HEK293T (cell line): Measurements from ENCODE around the gene MMP11.

Experiments
- BHLHE40 ChIP-seq: fragments of 450-650 bp; IDR thresholded peaks from 2 replicates; pipeline ENCODE4 v1.6.1; 2016; ENCODE audit warnings: mild to moderate bottlenecking, moderate library complexity, borderline replicate concordance
- CTBP1 ChIP-seq: fragments of 450-650 bp; IDR thresholded peaks from 2 replicates; pipeline ENCODE4 v1.6.1; 2016; ENCODE audit warnings: borderline replicate concordance
- ELF4 ChIP-seq: fragments of 450-650 bp; IDR thresholded peaks from 2 replicates; pipeline ENCODE4 v1.6.1; 2017; ENCODE audit warnings: antibody characterized with exemption
- FOXA1 ChIP-seq: fragments of 450-650 bp; IDR thresholded peaks from 2 replicates; pipeline ENCODE4 v1.6.1; 2016; ENCODE audit warnings: mild to moderate bottlenecking
- FOXK2 ChIP-seq: fragments of 450-650 bp; IDR thresholded peaks from 2 replicates; pipeline ENCODE4 v1.6.1; 2016; ENCODE audit warnings: mild to moderate bottlenecking
- FOXM1 ChIP-seq: fragments of 450-650 bp; IDR thresholded peaks from 2 replicates; pipeline ENCODE4 v1.6.1; 2017; ENCODE audit warnings: mild to moderate bottlenecking, borderline replicate concordance
- HDGF ChIP-seq: fragments of 450-650 bp; IDR thresholded peaks from 2 replicates; pipeline ENCODE4 v1.6.1; 2017; ENCODE audit warnings: antibody characterized with exemption, borderline replicate concordance
- L3MBTL2 ChIP-seq: fragments of 450-650 bp; conservative IDR thresholded peaks from 2 replicates; pipeline ENCODE4 v1.6.1; 2016; ENCODE audit warnings: mild to moderate bottlenecking
- NFRKB ChIP-seq: fragments of 450-650 bp; IDR thresholded peaks from 2 replicates; pipeline ENCODE4 v1.6.1; 2016; ENCODE audit warnings: mild to moderate bottlenecking, moderate library complexity
- SP1 ChIP-seq: fragments of 450-650 bp; IDR thresholded peaks from 2 replicates; pipeline ENCODE4 v1.6.1; 2017
- SUZ12 ChIP-seq: fragments of 450-650 bp; IDR thresholded peaks from 2 replicates; pipeline ENCODE4 v1.6.1; 2016; ENCODE audit warnings: mild to moderate bottlenecking
- TARDBP ChIP-seq: fragments of 450-650 bp; IDR thresholded peaks from 2 replicates; pipeline ENCODE4 v1.6.1; 2016
- ZNF384 ChIP-seq: fragments of 450-650 bp; IDR thresholded peaks from 2 replicates; pipeline ENCODE4 v1.6.1; 2016
- TF ChIP-seq, protein P1 (sequence below): fragments of 450-650 bp; IDR thresholded peaks from 2 replicates; pipeline ENCODE4 v1.6.1; 2016

GRCh38 chr22:23763954-23764353, 8.7 kb upstream of the MMP11 start:
- TF ChIP-seq BHLHE40 (no peak), SP1 (no peak), CTBP1 (no peak), NFRKB (no peak), FOXM1 (no peak), FOXA1 (no peak), HDGF (no peak), TARDBP (no peak), ELF4 (no peak), SUZ12 (no peak), FOXK2 (no peak), ZNF384 (no peak), L3MBTL2 (no peak)
- TF ChIP-seq, protein P1, sequence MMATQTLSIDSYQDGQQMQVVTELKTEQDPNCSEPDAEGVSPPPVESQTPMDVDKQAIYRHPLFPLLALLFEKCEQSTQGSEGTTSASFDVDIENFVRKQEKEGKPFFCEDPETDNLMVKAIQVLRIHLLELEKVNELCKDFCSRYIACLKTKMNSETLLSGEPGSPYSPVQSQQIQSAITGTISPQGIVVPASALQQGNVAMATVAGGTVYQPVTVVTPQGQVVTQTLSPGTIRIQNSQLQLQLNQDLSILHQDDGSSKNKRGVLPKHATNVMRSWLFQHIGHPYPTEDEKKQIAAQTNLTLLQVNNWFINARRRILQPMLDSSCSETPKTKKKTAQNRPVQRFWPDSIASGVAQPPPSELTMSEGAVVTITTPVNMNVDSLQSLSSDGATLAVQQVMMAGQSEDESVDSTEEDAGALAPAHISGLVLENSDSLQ, result no peak
